NCI-H2171 (cell line): ENCODE results near the gene MARCHF9.

Experiments
- DNase-seq: peaks from one replicate; lab custom pipeline; 2025; lab: John Stamatoyannopoulos, UW

MARCHF9 gene

DNA sequence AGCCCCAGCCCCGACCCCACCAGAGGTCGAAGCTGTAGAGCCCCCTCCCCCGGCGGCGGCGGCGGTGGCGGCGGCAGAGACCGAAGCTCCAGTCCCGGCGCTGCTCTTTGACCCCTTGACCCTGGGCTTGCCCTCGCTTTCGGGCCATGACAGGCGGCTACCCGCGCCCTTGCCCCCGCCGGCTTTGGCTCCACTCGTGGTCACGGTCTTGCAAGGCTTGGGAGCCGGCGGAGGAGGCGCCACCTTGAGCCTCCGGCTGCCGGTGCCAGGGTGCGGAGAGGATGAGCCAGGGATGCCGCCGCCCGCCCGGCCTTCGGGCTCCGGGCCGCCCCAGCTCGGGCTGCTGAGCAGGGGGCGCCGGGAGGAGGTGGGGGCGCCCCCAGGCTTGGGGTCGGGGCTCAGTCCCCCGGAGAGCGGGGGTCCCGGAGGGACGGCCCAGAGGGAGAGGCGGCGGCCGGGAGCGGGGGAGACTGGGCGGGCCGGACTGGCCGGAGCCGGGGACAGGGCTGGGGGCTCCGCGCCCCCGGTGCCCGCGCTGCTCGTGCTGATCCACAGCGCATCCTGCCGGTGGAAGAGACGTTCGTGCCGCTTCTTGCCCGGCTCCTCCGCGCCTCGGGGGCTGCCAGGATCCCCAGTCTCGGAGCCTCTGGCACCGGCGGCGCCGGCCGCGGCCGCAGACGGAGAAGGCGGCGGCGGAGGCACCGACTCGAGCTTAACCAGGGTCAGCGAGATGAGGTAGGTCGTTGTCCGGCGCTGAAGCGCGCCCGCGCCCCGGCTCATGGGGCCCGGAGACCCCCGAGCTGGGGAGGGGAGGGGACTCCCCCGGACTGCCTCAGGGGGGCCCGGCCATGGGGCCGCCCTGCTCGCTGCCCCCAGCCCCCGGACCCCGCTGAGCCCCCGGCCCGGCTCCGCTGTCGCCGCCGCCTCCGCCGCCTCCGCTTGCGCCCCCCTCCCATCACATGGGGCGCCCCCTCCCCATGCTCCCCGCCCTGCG is 17.1 kb upstream of the MARCHF9 start:
- DNase-seq, result peak; percentile 12

DNA sequence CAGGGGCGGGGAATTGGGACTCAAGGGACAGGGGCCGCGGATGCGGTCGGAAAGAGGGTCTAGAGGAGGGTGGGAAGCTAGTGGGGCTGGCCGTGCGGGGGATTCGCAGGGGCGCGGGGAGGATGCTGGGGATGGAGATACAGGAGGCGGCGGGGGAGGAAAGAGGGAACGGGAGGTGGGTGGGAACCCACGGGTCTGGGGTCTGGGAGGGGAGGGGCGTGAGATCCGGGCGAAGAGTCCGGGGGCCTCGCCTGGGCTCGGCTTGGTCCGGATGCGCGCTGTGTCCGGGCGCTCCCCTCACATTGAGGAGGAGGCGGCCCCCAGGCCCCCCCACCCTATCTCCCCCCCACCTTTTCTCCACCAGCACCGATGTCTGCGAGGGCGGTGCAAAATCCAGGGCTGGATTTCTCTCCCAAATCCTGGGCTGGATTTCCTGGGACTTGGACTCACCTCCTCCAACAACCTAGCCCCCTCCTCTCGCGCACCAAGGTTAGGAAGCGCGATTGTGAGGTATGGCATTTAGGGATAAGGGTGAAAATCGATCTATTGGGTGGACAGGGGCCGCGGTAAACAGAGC is 16.2 kb upstream of the MARCHF9 start, which contains the start of gene AGAP2:
Gene AGAP2 (minus strand): TSS at position 82 of the 577 bp plus-strand sequence. CDS start 496 bp downstream, outside the sequence.
- DNase-seq, result peak; percentile 60

DNA sequence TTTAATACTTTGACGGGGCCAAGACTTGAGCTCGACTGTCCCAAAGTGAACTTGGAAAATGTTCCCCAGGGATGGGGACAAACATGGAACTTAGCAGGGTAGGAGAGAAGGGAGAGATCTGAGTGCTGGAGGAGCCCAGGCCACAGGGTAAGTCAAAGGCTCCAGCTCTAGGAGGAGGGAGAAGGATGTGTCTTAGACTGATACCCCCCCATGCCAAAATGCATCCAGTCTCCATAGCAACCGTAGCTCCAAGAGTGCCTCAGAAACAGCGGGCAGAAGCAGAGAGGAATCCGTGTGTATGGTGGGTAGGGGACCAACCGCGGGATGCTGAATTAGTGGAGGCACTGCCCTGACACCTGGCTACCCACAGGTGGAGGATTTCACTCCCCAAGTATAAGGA is 15.5 kb upstream of the MARCHF9 start:
- no peak for DNase-seq

DNA sequence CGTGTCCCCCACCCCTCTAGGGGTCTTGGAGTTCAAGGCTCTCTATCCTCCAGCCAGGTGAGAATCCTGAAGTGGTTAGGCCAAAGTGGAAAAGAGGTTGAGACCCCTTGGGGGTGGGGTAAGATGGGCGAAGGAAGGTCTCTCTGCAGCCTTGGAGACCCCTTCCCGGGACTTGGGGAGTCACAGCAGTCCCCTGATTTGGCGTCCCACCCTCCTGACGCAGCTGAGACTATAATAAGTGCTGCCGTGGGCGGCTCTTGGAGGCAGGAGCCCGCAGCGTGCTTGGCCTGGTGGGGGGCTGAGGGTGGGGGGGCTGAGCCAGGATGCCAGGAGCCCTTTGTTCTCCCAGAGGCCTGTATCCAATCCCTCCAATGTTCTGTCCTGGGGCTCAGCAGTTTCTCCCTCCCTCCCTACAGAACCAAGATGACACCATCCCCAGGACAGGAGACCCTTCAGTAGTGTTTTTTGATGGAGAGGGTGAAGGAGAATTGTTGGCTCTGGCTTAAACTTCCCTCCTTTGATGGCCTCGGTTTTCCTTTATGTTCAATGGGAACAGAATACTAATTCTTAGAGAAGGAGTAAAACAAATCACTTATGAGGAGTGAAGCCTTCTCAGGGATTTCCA is 14.9 kb upstream of the MARCHF9 start:
- DNase-seq, result no peak

GRCh38 chr12:57740656-57741412 is 14.1 kb upstream of the MARCHF9 start:
- DNase-seq, result no peak

DNA sequence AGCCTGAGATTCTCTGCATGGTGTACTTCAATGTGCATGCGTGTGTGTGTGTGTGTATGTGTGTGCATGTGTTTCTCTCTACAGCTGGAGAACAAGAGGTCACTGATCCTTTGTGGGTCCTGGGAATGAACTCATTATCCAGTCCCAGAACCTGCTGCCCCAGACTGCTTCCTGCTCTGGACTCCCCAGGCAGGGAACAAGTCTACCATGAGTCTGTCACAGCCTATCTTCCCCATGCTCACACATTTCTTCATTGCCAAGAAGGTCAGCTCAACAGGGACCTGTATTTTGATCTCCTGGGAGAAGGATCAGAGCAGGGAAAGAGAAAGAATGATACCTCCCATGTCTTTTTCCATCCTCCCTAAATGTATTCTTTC is 13.5 kb upstream of the MARCHF9 start:
- no peak for DNase-seq

DNA sequence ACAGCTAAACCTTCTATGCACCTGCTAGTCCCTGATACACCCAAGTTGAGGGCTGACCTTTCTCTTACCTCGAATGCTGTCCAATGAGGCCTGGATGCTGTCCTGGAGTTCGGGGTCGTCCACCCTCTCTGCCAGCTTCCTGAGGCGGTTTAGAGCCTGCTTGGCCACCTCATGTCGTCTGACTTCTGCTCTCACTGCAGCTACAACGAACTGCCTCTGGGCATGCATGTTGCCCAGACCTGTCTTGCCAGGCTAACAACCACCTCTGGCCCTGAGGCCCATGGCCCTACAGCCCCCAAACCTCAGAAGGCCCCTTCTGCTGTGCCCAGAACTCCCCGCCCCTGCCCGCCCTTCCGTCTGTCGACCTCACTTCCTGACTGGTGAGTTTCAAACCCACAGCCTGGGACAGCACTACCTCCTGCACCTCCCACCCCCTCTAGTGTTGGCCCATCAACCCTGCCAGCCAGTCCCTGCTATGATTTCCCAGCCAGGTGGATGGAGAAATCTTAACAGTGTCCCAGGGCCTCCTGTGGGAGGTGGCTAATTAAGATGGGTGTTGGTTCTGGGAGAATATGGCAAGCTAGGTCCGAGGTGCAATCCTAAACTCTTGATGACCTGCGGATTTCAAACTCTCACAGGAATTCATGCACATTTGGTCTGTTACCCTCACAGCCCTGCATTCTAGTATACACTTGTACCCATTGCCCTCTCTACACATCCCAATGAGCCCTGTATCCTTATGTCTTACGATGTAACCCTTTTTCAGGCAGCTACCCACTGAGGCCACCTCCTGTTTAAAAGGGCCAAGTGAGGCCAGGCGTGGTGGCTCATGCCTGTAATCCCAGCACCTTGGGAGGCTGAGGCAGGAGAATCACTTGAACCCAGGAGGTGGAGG is 12.8 kb upstream of the MARCHF9 start:
- DNase-seq, result no peak

DNA sequence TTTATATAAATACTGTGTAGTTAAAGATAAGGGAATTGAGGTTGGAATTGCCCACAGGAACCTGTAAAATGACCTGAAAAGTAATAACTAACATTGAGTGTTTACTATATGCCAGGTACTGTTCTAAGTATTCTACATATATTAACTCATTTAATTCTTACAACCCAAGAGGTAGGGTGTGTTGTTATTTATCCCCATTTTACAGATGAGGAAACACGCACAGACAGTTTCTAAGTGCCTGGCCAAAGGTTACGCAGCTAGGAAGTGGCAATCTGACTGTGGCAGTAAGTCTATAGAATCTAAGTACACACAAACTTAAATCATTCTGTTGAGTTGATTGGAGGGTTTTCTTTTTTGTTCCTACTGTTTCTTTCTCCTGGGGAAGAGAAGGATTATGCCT is 11.1 kb upstream of the MARCHF9 start:
- DNase-seq, result no peak

DNA sequence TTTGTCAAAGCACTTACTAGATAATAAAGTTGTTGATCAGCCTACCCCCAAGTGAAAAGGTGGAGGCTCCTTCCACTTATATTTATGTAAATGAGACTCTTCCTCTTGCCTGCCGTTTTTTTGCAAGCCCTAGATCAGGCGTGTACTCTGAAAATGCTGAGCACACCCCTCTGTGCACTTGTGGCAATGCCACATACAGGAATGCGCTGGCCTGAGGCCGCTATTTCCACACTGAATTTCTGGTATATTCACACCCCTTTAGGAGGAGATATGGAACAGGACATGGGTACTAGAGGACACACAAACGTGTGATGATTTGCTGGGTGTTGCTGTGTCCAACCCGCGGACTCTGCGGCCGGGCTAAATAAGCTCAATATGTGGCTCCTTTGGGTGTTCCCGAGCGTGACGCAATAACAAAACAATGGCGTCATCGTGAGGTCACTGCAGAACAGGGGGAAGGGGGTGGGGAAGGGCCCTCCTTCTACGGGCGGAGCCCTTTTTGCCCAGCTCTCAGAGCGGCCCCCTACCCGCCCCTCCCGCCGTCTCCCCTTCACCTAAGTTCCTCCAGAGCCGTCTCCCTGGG is 10.6 kb upstream of the MARCHF9 start:
- peak; percentile 77 for DNase-seq

DNA sequence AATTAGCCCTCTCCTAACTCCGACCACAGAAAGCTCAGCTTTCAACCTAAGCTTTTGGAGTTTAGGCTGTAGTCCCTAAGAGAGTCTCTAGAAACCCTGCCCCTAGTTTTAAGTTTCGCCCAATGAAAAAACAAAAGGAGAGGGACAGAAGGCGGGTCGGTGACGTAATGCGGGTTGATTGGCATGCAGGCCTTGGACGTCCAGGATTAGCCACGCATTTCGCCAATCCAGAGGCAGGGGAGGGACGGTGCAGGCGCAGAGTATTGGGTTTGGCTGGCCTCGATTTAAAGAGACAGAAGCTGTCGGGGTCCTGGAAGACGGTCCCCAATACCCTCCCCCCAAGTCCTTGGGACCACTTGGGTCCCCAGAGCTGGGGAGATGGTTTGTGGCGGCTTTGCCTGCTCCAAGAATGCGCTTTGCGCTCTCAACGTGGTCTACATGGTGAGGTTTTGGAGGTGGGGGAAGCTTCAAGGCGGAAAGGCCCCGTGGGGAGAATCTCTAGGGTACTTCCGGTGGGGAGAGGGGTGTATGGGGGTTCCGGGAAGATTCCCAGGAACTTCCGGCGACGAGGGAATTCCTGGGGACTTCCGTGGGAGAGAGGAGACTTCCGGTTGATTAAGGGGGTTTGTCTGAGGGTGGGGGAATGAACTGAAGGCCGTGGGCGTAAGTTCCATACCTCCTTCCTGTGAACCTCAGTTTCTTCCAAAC is 10.0 kb upstream of the MARCHF9 start, which contains the start of gene TSPAN31:
Gene TSPAN31 (plus strand): TSS at position 263 of the 708 bp plus-strand sequence. CDS start 116 bp downstream, at position 379.
- DNase-seq, result peak; percentile 95

DNA sequence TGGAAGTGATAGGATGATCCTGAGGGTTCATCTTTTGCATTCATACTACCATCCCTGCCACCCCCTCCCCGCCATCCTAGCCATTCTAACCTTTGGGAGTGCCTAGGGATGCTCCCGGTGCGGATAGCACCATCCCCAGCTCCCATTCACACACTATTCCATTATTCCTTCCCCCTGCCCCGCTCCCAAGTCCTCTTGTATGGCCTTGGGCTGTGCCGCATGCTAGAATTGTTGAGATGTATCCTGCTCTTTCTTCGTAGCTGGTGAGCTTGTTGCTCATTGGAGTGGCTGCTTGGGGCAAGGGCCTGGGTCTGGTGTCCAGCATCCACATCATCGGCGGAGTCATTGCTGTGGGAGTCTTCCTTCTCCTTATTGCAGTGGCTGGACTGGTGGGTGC is 9.4 kb upstream of the MARCHF9 start:
- no peak for DNase-seq

- no peak for DNase-seq
Measured at GRCh38 chr12:57746025-57746424, 8.9 kb upstream of the MARCHF9 start.

- DNase-seq, result no peak
Measured at GRCh38 chr12:57749061-57749460, 5.8 kb upstream of the MARCHF9 start.

DNA sequence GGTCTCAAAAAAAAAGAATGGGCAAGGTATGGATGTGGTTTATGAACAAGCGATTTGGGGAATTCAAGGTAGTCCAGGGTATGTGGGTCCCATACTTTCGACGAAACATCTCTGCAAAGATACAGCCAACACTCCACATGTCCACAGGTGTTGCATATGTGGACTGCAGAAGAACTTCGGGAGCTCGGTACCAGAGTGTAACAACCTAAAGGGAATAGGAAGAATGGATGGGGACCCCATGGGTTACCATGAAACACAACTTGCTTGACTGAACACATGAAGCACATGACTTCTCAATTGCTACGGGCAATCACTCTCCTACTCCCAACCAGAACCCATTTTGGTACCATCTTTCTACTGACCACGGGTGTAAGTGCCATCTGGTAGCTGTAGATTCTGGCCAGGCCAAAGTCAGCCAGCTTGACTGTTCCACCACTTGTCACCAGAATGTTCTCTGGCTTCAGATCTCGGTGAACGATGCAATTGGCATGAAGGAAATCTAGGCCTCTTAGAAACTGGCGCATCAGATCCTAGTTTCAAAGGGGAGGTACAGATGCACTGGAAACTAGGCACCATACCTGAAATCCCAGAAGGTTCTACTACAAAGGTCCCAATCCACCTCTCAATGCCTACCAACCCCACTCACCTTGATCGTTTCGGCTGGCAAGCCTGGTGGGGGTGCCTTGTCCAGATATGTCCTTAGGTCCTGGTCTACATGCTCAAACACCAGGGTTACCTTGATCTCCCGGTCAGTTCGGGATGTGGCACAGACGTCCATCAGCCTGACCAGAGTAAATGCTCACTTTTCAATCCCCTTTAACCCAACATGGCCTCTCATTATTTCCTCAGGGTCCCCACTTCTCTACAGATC is 4.1 kb upstream of the MARCHF9 start:
- no peak for DNase-seq

- DNase-seq, result no peak
Measured at GRCh38 chr12:57751432-57751787, 3.5 kb upstream of the MARCHF9 start.

DNA sequence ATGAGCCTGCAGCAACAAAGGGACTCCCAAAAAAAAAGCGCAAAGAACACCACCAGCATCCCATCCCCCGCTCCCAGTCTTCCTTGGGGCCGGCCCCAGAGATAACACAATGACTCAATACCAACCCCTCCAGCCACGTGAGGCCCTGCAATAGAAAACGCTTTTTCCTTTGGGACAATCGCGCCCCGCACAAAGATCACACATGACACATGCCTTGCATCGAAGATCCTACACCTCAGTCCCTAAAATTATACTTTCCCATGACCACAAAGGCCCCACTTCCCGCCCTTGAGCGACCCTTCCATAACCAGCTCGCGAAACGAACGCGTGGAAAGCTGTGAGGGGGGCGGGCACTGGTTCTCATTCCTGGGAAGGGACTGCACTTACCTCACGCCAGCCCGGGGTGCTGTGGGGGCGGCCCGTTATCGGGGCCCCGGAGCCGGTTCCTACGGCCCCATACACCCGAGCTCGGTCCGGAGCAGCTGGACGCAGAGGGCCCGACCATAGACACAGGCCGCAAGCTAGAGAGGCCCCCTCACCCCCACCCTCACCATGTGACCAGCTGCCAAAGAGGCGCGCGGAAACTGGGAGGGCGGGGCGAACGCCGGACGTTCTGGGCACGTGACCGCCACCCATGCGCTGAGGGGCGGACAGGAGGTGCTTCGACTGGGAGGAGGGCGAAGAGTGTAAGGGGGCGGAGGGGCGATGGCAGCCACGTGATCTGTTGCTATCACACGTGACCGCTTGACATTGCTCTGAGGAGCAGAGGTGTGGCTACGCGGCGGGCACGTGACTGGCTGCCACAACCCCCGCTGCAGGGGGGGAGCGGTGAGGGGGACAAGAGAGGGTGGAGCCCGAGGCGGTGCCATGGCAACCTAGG is 2.9 kb upstream of the MARCHF9 start, which contains the start of gene CDK4:
Gene CDK4 (minus strand): TSS at position 523 of the 880 bp plus-strand sequence. CDS start 593 bp downstream, outside the sequence.
- DNase-seq, result peak; percentile 98

- DNase-seq, result no peak
Measured at GRCh38 chr12:57752668-57753000, 2.3 kb upstream of the MARCHF9 start.

- DNase-seq, result no peak
Measured at GRCh38 chr12:57753756-57754337, 1.1 kb upstream of the MARCHF9 start.
